Activated gamma-delta T cell treated with anti-CD3 and anti-CD28 coated beads, Interleukin-2, amount 50 U/mL, for 16 hours (primary cell): ENCODE data around the gene RUFY4.
"Not testable (repeated sequence)": the region's sequence is repeated elsewhere in the genome, so short reads cannot be mapped to it uniquely, and the experiment has no call there.

ENCODE experiments used
- DNase-seq: peaks from one replicate; pipeline ENCODE4 v3.0.0-alpha.2; 2020; ENCODE audit warnings: low read depth

Gene RUFY4

DNA sequence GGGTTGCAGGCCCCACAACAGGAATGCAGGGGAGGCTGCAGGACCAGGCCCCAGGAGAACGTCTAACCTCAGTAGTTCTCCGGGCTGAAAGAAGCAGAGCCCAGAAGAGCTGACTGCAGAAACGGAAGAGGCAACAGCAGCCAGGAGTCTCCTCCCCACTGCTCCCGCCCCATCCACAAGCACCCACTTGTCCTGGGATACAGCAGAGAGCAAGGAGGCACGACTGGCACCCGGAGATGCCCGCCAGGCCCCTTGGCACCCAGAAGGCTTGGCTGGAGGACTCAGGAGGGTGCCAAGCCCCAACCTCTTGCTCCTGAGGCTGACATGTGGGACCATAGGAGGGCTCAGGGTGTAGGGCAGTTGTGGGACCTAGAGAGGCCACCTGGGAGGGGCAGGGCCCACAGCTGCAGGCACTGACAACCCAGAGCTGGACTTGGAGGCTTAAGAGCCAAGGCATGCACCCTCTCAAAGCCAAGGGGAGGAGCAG lies 37.2 kb upstream of the RUFY4 start:
- DNase-seq, result no peak

DNA sequence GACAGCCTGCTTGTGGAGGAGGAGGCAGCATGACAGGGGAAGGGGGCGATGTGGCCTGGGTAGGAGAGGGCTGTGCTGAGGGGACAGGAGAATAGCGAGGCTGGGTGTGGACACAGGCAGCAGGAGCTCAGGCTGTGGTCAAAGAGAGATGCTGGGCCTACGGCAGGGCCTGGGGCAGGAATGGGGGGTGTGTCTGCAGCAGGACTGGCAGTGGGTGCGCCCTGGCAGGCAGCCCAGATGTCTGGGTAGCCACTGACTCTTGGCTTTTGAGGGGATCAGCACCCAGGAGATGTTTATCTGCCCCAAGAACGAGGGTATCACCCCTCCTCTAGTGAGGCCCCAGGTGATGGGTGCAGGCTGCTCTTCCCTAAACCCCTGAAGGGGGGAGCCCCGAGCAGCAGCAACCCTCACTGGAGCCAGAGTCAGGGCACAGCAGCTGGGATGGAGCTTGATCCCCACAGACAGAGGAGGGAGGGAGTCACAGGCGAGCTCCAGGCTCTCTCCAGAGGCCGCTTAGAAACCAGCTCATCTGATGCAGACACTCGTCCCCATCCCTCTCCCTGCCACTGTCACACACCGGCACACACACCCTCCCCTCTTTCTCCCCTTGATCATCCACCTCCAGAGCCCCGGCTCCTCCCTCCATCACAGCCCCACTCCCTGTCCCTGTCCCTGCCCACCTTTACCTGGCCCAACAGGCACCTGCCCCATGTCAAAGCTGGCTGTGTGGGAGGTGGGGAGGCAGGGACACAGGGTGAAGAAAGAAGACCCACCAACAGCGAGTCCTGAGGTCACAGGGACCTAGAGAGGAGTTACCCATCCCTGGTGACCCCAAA lies 36.5 kb upstream of the RUFY4 start:
- DNase-seq, result no peak

DNA sequence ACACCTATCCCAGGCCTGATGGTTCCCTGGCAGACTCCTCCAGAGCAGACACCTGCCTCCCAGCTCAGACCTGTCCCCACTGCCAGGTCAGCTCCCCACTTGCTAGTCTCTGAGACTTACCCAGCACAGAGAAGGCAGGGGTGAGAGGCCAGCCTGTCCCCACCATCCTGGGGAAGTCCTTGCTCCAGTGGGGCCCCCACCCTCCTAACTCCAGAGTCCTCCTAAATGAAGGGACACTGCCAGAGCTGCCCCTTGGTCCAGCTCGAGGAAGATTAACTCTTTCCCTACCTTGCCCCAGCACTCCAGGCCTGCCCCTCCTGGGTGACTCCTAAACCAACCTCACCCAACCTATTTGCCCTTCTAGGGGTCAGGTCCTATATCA lies 35.9 kb upstream of the RUFY4 start:
- no peak for DNase-seq

DNA sequence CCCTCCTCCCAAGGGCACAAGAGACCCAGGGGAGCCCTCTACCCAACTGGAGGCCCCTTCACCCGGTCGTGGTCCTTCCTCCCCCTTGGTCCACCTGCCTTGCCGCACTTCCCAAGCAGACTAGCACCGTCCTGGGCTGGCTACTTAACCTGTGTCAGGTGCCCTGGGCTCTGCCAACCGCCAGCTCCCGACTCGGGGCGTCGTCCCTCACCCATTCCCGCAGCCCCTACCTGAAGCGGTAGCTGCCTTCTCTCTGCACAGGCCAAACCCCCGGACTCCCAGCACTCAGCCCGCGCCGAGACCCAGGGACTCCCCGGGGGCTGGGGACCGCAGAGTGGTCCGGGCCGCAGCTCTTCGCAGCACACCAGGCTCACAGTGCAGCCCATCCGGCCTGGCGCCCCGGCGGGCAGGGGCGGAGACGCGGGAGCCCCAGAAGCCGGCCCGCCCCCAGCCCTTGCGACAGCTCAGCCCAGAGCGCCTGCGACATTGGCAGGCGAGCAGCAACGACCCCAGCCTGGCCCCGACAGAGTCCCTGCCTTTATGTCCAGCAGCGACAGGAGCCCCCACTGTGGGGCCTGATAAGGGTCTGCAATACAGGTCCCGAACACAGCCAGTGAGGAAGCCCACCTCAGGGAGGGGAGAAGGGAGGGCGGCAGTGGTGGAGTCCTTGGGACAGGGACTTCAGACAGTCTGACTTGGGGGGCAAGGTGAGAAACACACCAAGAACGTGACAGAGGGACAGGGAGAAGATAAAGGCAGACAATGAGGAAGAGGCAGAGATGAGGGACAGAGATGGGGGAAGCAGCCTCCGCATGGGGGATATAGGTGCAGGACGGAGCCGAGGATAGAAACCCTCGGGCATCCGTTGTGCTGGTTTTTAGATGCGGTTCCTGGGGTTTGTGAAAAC lies 35.2 kb upstream of the RUFY4 start:
- DNase-seq, result no peak

DNA sequence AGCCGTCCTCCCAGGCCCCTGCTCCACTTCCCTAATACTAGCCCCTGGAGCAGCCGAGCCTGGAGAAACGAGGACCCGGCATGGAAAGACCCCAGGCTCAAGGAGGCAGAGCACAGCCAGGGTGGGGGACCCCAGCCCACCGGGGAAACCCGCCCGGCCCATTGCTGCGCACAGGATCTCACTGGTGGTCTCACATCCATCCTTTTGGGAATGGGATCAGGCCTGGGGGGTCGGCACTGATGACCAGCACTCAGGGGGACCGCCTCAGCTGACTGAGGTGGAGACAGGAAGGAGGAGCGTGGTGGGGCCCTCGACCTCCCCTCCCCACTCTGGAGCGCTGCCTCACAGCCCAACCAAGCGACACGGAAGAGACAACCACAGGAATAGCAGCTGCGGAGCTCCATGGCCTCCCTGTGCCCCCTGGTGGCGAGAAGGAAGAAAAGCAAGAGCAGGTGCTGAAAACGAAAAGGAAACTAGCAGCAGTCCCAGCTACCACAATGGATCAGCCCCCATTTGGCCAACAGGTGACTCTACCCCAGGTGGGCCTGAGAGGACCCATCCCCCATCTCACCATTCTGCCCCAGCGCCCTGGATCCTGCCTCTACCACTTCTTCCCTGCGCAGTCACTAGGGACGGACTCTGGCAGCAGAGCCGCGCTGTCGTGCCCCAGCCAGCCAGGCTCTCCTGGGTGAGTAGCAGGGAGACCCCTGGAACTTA lies 34.4 kb upstream of the RUFY4 start:
- DNase-seq, result peak; percentile 50

DNA sequence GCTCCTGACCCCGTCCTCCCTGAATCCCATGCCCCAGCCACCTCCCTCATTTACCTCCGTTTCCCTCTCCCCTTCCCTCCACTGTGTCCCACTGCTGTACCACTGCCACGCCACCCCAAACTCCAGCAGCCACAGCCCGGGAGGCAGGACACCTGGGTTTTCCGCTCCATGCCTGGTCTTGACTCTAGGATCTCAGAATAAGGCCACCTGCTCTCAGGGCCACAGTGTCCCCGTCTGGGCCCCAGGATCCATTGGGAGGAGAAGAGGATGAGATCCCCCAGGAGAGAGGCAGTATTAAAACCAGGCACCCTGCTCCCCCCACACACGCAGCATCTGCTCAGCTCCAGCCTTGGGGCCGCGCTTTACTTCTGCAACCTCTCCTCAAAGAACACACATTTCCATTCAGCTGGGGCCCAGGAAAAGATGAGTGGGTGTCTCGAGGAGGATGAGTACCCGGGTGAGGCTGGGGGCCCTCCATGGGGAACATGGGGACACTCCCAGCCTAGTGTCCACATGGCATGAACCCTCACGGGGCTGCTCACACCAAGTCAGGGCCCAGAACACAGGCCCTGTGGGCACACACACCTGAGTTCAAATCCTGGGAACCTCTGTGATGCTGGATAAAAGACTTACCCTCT lies 33.5 kb upstream of the RUFY4 start:
- DNase-seq, result no peak

DNA sequence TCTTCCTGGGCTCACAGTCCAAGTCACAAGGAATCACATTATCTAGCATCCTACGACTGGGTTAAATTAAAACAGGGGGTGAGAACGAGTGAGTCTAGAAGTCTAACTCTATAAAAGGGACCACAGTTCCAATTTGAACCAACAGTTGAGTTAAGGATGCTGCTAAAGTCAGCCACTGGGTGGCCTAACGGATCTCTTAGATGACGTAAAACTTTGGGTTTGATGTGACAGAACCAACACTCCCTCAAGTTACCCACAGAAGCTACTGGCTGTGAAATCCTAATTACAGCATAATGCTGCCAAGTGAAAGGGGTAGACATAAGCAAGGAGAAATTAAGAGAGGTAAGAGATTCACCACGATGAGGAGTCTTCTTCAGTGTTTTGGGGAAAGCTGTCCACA lies 32.7 kb upstream of the RUFY4 start:
- no peak for DNase-seq

DNA sequence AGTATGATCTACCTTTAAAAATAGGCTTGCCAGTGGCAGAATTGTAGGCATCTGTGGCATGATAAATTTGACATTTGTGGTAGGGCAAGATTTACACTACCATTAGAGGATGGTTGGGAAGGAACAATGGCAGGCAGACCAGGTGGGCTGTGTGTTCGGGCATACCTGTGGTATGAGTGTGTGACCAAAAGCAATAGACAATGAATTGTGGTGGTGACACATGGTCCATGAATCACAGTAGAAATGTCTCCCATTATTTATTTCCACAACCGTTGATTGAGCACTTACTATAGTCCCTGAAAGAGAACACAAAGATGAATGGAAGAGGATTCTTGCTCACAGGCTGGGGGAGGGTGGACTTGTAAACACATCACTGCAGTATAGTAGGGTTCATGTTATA lies 29.9 kb upstream of the RUFY4 start:
- no peak for DNase-seq

DNA sequence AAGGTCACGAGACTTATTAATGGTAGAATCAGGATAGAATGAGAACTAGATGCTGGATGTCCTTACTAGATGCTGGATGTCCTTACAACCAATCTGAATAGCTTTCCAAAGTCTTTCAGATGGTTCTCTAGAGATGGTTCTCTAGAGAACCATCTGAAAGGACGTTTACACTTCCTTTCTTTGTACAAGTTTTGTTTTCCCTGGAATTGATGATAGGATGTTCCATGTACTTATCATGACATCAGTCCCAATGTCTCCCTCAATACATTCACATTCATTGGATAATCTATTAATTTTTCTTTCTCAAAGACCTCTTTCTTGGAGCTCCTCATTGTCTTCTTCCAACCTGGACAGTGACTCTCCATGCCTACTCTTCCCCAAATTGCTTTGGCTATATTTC lies 28.2 kb upstream of the RUFY4 start:
- no peak for DNase-seq

DNA sequence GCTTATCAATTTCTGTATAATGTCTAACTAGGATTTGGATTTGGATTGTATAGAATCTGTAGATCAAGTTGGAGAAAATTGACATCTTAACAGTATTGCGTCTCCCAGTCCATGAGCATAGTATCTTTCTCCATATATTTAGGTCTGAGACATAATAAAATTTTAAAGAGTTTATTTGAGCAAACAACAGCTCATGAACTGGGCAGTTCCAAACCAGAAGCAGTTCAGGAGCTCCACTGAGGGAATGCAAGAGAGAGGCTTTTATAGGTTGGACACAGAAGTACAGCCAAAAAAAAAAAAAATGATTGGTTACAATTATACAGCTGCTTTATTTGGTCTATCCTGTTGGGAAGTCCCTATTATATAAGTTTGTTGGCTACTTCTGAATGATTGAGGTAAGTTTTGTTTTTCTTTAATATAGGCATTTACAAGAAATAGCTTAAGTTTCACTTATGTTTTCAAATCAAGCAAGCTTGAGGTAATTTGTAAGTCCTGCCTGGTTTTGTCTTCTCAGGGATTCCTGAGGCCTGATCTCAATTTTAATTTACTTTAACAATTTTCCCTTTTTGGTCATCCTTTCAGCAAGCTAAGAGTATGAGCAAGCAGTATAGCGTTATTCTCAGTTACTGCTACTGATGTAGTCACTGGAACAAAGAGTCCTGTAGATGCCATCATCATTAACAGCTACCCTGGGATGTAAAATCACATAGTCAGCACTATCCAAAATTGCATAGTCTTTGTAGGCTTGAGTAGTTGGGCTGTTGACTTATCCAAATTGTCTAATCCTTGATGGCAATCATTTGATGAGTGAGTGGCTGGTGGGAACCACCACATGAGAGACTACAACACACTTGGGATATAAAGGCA lies 27.5 kb upstream of the RUFY4 start:
- DNase-seq, result no peak

DNA sequence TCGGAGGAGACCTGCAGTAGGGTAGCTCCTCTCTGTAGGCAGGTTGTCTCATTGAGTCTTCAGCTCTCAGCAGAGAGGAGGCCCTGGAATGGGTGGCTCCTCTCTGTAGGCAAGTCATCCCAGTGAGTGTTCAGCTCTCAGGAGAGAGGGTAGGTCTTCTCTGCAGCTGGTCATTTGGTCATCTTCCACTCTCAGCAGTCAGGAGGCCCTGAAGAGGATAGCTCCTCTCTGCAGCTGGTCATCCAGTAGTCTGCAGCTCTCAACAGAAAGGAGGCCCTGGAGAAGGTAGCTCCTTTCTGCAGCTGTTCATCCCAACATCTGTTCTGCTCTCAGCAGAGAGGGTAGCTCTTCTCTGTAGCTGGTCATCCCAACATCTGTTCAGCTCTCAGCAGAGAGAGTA lies 26.0 kb upstream of the RUFY4 start:
- DNase-seq, result no peak

DNA sequence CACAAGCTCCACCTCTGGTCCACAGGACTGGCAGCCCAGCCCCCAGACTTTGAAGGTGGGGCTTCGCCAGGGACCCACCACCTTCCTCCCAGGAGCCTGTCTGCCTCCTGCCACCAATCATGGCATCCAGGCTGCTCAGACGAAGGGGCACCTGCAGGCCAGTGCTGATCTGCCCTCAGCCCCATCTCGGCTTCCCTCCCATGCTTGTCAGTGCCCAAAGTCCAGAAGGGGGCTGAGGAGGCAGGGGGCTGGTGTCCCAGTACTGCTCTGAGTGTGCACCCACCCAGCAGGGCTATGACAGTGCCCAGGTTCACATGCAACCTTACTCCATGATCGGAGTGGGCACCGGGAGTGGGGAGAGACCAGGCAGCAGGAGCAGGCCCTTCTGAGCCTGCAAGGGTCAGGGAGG lies 25.3 kb upstream of the RUFY4 start:
- no peak for DNase-seq

DNA sequence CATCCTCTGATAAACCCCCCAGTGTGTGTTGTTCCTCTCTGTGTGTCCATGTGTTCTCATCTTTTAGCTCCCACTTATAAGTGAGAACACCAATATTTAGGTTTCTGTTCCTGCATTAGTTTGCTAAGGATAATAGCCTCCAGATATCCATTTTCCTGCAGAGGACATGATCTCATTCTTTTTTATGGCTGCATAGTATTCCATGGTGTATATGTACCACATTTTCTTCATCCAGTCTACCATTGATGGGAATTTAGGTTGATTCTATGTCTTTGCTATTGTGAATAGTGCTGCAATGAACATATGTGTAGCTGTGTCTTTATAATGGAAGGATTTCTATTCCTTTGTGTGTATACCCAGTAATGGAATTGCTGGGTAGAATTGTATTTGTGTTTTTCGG lies 24.5 kb upstream of the RUFY4 start:
- not testable (repeated sequence) for DNase-seq

DNA sequence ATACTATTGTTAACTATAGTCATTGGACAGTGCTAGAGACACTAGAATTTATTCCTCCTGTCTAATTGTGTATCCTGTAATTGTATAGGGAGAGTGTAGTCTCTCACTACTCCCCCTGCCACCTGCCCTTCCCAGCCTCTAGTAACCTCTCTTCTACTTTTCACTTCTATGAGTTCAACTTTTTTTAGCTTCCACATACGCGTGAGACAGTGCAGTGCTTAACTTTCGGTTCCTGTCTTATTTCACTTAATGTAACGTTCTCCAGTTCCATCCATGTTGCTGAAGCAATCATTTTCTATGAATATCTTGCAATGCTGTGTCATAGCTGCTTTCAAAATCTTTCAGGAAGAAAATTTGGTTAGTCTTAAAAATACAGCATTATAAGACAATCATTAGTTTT lies 22.8 kb upstream of the RUFY4 start:
- no peak for DNase-seq

DNA sequence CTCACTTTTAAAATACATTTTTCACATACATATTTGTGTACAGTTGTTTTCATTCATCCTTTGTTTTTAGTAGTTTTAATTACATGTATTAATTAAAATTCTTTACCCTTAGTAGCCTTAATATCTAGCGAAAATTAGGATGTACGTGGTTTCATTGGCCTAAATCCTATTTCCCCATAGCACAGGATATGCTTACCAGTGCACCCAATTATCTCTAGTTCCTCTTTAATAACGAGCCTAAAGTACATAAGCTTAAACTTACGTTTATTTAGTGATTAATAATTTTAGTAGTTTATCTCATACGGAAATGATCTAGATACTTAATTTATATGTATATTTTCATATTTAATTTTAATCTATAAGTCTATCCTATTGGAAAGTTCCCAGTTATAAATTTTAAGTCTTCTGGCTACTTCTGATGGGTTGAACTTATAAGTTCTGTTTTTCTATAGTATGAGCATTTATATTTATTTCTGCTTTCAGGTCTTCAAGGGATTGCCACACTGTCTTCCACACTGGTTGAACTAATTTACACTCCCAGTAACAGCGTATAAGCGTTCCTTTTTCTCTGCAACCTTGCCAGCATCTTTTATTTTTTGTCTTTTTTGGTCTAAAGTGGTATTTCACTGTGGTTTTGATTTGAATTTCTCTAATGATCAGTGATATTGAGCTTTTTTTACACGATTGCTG lies 21.4 kb upstream of the RUFY4 start:
- DNase-seq, result no peak

DNA sequence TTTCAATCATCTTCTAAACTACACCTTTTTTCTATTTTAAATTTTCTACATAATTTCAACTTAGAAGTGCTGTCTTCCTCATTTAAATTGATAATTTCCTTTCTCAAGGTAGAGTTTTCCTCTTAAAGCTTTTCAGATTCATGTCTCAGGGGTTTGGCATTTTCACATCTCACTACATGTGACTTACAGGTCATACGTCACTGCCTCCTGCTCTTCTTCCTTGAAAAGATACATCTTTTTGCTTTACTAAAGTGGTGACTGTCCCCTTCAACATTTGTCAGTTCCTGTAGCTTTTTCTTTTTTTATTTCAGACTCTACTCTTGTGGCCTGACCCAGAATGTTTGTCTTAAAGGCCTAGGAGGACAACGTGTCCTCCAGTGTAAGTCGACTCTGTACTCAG lies 17.1 kb upstream of the RUFY4 start:
- no peak for DNase-seq

DNA sequence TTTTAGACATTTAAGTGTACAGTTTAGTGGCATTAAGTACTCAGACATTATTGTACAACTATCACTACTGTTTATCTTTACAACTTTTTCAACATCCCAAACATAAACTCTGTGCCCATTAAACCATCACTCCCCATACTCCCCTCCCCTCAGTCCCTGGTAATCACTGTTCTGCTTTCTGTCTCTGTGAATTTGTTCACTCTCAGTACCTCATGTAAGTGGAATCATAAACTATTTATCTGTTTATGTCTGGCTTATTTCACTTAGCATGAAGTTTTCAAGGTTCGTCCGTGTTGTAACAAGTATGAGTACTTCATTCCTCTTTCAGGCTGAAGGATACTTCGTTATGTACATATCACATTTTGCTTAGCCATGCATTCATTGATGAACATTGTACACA lies 9.8 kb upstream of the RUFY4 start:
- no peak for DNase-seq

DNA sequence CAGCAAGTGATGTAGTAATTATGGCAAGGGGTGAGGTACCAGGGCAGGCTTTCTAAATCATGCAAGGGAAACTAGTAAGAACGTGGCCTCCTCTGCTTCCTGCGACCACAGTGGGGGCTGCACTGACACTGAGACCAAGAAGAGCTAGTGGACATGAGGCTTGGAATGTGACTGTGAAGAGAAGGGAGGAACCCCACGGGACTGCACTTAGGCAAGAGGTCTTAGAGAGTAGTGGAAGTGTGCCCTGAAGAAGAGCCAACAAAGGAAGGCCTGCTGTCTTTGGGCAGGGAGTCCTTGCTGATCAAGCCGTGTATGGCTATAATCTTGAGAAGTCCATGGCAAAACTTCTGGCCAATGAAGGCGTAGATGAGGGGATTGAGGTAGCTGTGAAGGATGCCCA lies 8.9 kb upstream of the RUFY4 start:
- DNase-seq, result no peak

DNA sequence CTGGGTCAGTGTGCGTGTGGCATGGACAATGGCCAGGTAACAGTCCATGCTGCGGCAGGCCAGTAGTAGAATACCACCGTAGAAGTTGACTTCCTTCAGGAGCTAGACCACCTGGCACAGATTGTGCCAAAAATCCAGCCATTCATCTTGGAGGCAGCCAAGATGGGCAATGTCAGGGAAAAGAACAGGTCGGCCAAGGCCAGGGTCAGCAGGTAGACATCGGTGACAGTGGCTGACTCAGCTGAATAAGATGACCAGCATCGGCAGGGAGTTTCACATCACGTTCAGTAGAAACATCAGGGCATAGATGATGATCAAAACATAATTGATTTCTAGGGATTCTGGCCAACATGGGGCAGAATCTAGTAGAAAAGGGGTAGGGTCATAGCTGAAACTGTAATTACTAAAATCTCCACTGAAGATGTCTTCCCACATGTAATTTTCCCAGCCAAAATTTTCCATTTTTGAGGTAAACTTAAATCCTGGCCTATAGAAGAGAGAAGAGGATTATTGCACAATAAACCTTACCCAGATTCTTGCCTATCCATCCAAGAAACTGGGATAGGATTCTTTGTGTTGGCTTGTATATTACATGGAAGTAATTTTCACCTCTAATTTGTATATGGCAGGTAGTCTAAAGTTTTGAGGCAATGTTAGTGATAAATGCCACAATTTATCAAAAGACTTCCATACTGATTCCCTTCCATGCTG lies 7.9 kb upstream of the RUFY4 start:
- no peak for DNase-seq

DNA sequence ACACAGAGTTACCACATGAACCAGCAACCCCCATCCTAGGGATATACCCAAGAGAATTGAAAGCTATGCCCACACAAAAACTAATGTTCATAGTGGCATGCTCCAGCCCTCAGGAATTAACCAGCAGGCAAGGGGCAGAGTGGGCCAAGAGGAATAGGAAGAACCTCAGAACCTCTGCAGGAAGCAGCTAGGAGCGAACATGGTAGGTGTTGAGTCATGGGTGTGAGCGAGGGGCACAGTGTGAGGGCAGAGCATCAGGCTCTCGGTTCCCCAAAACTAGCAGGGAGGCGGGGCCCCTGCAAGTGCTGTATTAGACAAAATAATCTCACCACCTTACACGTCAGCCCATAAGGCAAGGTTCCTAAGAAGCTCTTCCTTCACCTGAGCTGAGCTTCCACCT lies 5.6 kb upstream of the RUFY4 start:
- DNase-seq, result no peak
